HG02759 (cell line): ENCODE results near the gene SMG6.
"Not testable (repeated sequence)": the region's sequence is repeated elsewhere in the genome, so short reads cannot be mapped to it uniquely, and the experiment has no call there.

Experiments
- ATAC-seq: cut with Tn5 transposase; IDR thresholded peaks from one replicate; pipeline ENCODE4 v1.9.1; 2021; ENCODE audit warnings: mild to moderate bottlenecking, moderate library complexity; ENCODE audit not compliant: unreplicated experiment

The SMG6 gene

GRCh38 chr17:2018716-2019510 is 284.7 kb downstream of the SMG6 start:
- no peak for ATAC-seq

DNA sequence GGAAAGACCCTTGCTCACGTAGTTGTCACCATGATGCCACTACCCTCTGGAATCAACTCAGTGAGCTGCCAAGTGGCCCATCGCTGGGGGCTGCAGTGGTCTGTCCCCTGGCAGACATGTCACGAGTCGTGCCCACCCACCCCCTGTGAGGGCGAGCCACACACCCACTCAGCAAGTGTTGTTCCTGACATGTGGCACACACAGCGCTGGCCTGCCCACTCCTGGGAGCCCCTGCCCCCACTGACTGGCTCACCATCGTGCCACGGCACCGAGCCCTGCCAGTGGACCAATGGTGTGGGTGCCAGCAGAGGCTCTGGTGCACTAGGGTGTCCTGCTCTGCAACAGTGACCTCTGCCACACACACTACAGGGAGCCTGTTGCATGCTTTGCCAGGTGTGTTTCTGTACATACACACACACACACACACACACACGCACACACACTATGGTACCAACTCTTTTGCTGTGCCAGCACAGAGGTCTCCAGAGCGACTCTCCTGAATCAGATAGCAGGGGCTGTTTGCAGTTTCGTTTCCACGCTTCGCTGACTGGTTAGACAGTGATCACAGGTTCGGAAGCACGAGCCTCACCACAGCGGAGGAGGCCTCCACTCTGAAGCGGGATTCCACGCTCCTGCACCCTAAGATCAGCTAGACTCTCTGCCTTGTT is 286.2 kb downstream of the SMG6 start:
- ATAC-seq = no peak

DNA sequence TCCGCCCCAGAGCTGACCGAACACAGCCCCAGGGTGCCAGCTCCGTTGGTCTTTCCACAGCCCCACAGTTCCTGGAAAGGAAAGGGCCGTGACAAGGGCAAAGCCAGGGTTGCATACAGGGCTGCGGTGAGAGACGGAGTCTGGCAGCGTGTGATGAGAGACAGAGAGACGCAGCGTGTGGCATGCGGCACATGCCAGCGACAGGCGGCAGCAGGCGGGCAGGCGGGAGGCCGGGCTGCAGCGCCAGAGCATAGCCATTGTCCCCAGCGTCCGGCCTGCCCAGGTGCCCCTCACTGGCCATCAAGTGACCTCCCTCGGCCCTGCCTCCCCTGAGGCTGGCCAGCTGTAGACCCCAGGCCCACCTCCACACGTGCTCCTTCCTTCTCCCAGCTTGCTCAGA is 287.1 kb downstream of the SMG6 start:
- ATAC-seq = no peak

DNA sequence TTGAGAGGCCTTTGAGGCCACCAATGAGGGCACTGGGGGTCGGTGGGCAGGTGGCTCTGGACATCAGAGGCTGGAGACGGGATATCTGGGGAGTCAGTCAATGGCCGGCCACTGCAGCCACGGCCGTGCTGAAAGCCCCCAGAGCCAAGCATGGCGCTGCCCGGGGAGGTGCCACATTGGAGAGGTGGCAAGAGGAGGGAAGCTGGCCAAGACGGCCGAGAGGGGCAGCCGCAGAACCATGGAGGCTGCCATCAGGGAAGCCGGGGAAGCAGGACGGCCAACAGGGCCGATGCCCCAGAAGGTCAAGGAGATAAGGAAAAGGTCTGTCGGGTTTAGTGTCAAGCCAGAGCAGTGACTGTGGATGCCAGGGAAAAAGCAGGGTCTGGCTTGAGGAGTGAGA is 288.3 kb downstream of the SMG6 start:
- no peak for ATAC-seq

DNA sequence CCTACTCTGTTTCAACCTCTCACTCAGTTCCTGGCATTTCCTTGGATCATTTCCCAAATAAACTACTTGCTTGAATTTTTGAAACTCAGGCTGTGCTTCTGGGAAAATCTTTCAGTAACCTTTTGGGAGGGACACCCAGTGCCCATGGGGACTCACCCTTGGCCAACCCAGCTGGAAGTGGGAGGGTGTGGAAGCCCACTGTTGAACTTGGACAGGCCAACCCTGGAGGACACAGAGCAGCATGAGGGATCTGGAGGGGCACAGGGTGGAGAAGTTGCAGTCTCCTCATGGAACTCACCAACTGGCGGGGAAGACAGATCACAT is 289.6 kb downstream of the SMG6 start:
- ATAC-seq = no peak

DNA sequence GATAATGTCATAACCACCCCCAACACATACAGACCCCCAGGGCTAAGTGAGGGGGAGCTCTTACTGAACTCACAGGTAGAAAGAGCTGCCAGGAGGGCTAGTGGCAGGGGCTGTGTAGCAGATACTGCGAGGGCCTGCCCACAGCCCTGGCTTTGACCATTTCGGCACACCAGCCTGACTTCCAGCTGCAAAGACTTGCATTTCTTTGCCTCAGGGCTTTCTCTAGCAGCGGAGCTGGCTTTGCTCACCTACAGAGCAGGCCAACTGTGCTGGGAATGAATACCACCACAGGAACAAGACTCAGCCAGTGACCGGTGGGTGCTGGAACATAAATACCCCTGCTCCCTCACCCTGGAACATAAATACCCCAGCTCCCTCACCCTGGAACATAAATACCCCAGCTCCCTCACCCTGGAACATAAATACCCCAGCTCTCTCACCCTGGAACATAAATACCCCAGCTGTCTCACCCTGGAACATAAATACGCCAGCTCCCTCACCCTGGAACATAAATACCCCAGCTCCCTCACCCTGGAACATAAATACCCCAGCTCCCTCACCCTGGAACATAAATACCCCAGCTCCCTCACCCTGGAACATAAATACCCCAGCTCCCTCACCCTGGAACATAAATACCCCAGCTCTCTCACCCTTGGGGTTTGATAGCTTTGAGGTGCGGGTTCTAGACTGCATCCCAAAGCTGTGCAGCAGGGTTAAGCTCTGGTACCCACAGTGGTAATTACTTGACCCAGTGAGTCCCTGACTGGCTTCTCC is 290.2 kb downstream of the SMG6 start:
- not testable (repeated sequence) for ATAC-seq

- ATAC-seq = no peak
Measured at GRCh38 chr17:2012499-2012898, 291.1 kb downstream of the SMG6 start.

- no peak for ATAC-seq
Measured at GRCh38 chr17:2011411-2012371, 291.9 kb downstream of the SMG6 start.
